Right atrium auricular region (tissue), 2 donors: ENCODE data around the gene RNLS. TPM values are rescaled to one million over a fixed set of nuclear protein-coding genes. Genes with fewer than 3 reads are reported as not detected.

Source experiments
- DNase-seq: peaks from one replicate; pipeline ENCODE4 v3.0.0-alpha.2; 2019; ENCODE audit warnings: low spot score
- H3K27ac ChIP-seq, 2 donors: fragments of 200-600 bp; sonication (generic); 1 replicate in 1 of 2; 2 replicates in 1 of 2; pipeline ENCODE4 v1.5.1; 2016 to 2019
- H3K27me3 ChIP-seq, 2 donors: fragments of 200-600 bp; sonication (generic); one replicate each; pipeline versions ENCODE4 v1.5.1 to v1.6.0; 2017 to 2019
- H3K36me3 ChIP-seq: fragments of 200-600 bp; sonication (generic); one replicate; pipeline ENCODE4 v1.5.1; 2016
- H3K4me1 ChIP-seq, 2 donors: fragments of 200-600 bp; sonication (generic); one replicate each; pipeline versions ENCODE4 v1.5.1 to v1.6.0; 2017 to 2019
- H3K4me3 ChIP-seq, 2 donors: fragments of 200-600 bp; sonication (generic); 1 replicate in 1 of 2; 2 replicates in 1 of 2; pipeline ENCODE4 v1.5.1; 2017 to 2019; ENCODE audit warnings: mild to moderate bottlenecking in 1 of 2, moderate library complexity in 1 of 2
- H3K9me3 ChIP-seq, 2 donors: fragments of 200-600 bp; sonication (generic); one replicate each; pipeline ENCODE4 v1.5.1; 2019
- total RNA-seq, 2 donors: library from RNA; depleted of rRNA; stranded (reverse); fragments of >200 nt; gene quantifications; one replicate each; pipeline ENCODE4 v1.1.0, GENCODE V29; 2016
- TF ChIP-seq, protein P1 (sequence below), 2 donors: fragments of 200-600 bp; sonication (generic); IDR thresholded peaks; one replicate each; pipeline ENCODE4 v1.5.1; 2019; ENCODE audit warnings: antibody characterized with exemption in 2 of 2

The RNLS gene
- total RNA-seq, 2 donors from 2014 or later: 14.9 to 26.8 TPM

DNA sequence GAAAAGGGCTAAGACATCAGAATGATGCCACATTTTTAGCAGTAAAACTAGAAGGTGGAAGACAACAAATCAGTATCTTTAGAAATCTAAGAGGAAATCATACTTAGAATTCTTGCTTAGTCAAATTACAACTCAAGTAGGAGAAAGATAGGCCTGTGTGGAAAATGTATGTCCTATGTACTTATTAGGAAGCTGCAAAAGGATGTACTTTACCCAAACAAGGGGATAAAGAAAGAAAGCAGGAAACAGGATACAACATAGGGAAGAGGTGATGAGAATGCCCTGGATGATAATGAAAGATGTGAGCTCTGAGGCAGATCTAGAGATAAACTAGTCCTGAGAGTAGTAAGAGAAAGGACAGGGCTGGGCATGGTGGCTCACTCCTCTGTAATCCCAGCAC lies 54.9 kb downstream of the RNLS start:
- Histone ChIP-seq H3K4me3 (no peak overlapping the region), H3K27me3 (no peaks in the 10 kb centered on the region), H3K27ac (no peak overlapping the region), H3K4me1 (peaks cover 0 to under 1% of the 10 kb centered on the region in 2 donors), H3K9me3 (no peaks in the 10 kb centered on the region), H3K36me3 (no peaks in the 10 kb centered on the region)
- no peak for DNase-seq
- TF ChIP-seq, protein P1, sequence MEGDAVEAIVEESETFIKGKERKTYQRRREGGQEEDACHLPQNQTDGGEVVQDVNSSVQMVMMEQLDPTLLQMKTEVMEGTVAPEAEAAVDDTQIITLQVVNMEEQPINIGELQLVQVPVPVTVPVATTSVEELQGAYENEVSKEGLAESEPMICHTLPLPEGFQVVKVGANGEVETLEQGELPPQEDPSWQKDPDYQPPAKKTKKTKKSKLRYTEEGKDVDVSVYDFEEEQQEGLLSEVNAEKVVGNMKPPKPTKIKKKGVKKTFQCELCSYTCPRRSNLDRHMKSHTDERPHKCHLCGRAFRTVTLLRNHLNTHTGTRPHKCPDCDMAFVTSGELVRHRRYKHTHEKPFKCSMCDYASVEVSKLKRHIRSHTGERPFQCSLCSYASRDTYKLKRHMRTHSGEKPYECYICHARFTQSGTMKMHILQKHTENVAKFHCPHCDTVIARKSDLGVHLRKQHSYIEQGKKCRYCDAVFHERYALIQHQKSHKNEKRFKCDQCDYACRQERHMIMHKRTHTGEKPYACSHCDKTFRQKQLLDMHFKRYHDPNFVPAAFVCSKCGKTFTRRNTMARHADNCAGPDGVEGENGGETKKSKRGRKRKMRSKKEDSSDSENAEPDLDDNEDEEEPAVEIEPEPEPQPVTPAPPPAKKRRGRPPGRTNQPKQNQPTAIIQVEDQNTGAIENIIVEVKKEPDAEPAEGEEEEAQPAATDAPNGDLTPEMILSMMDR (IDR thresholded peaks at IDR 0.05): no peak

DNA sequence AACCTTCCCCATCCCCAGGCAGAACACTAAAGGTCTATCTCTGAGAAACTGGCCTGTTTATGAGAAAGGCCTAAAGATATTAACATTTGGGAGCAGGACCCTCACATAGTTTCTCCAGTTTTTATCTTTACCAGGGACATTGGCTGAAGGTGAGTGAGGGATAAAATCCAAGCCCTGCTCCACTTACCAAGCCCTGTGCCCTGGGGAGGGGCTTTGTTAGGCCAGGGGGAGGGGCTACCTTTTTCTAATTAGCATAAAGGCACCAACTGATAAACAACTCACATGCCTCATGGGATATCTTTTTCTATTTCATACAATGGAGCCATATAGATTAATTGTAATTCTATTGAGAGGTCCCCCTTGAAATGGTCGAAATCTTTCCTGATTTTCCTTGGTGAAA lies 55.9 kb downstream of the RNLS start:
- TF ChIP-seq, protein P1 (IDR thresholded peaks at IDR 0.05): no peak
- Histone ChIP-seq H3K27me3 (no peaks in the 10 kb centered on the region), H3K4me3 (no peak overlapping the region), H3K27ac (no peak overlapping the region), H3K36me3 (no peaks in the 10 kb centered on the region), H3K4me1 (peaks cover 0 to 10% of the 10 kb centered on the region in 2 donors), H3K9me3 (no peaks in the 10 kb centered on the region)
- no peak for DNase-seq

DNA sequence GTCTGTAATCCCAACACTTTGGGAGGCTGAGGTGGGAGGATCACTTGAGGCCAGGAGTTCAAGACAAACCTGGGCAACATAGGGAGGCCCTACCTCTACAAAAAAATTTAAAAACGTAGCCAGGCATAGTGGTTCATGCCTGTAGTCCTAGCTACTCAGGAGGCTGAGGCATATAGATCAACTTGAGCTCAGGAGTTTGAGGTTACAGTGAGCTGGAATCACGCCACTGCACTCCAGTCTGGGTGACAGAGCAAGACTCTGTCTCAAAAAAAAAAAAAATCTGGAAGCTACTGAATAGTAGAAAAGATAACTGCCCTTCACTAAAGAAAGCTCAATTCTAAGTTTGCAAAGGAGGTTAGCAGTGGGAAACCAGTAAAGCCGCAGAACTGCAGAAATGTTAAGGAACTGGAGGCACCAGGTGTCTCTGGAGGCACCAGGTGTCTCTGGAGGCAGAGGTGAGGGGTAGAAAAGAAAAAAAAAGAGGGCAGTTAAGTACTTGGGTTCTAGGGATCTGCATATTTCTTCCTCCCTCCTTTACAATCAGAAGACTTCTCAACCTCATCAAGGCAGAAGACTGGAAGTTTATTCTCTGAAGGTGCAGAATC lies 56.5 kb downstream of the RNLS start:
- no peak overlapping the region for H3K4me3 ChIP-seq
- no peaks in the 10 kb centered on the region for H3K9me3 ChIP-seq
- H3K4me1 ChIP-seq: peaks cover 0 to 10% of the 10 kb centered on the region in 2 donors
- DNase-seq: no peak
- no peaks in the 10 kb centered on the region for H3K36me3 ChIP-seq
- TF ChIP-seq, protein P1 (IDR thresholded peaks at IDR 0.05): no peak
- no peak overlapping the region for H3K27ac ChIP-seq
- H3K27me3 ChIP-seq: no peaks in the 10 kb centered on the region

DNA sequence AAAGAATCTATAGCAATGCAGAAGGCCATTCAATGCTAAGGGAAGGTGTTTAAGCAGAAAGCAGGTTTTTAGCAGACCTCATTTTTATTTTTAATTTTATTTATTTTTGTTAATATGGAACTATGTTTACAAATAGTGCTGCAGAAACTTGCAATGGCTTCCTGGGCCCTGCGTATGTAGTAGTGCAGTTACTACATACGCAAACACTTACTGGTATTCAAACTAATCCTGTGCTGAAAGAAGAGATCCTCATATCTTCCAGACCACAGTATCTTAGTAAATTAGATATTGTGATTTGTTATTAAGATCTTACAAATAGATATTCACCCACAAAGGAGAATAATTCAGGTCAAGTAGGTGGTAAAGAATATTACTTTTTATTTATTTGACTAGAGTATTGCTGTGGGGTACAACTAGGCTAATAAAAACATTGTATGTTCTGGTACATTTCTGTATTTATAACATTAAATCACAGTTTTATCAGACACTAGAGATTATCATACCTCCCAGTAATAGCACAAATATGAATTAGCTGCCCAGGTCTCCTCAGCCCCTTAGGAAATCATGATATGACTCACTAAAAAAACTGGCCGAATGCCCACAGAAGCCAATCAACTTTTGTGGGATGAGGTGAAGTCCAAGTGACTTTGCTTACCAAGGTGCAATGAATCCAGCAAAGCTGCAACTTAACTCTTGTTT lies 57.6 kb downstream of the RNLS start:
- TF ChIP-seq, protein P1 (IDR thresholded peaks at IDR 0.05): no peak

DNA sequence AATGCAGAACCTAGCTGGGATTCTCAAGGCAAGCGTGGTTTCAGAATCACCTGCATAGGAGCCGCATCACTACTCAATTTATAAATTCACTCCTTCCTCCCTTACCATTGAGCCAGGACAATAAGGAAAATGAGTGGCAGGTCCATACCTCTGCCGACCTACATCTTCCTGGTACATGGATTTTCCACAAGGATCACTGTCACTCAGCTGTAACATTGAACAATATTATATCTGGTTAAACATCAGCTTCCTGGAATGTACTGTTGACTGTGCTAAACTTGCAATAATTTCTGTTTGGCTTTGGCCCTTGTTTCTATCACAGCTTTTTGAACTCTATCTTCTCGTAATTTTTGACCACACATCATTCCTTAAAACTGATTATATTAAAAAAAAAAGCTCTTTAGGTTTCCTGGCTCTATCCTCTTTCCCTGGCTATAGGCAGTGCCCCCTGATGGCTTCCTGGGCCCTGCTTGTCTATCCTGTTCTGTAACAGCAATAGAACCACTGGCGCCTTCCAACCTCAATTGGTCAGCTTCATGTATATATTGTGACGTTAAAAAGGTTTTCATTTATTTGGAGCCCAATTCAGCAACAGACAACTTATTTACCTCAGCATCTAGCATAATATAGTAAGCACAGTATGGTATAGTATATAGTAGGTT lies 59.2 kb downstream of the RNLS start:
- TF ChIP-seq, protein P1 (IDR thresholded peaks at IDR 0.05): no peak
- H3K27me3 ChIP-seq: no peaks in the 10 kb centered on the region
- H3K4me3 ChIP-seq: no peak overlapping the region
- no peak for DNase-seq
- peaks cover 0 to 10% of the 10 kb centered on the region in 2 donors for H3K4me1 ChIP-seq
- no peaks in the 10 kb centered on the region for H3K36me3 ChIP-seq
- no peaks in the 10 kb centered on the region for H3K9me3 ChIP-seq
- H3K27ac ChIP-seq: no peak overlapping the region

More for the DNA sequence above, 57.6 kb downstream of the RNLS start:
- no peaks in the 10 kb centered on the region for H3K9me3 ChIP-seq
- H3K36me3 ChIP-seq: no peaks in the 10 kb centered on the region
- H3K4me3 ChIP-seq: no peak overlapping the region
- DNase-seq: no peak
- no peaks in the 10 kb centered on the region for H3K27me3 ChIP-seq
- no peak overlapping the region for H3K27ac ChIP-seq
- H3K4me1 ChIP-seq: peaks cover 0 to 10% of the 10 kb centered on the region in 2 donors
